ENCODE data around the gene BCL7C.

Gene BCL7C

DNA sequence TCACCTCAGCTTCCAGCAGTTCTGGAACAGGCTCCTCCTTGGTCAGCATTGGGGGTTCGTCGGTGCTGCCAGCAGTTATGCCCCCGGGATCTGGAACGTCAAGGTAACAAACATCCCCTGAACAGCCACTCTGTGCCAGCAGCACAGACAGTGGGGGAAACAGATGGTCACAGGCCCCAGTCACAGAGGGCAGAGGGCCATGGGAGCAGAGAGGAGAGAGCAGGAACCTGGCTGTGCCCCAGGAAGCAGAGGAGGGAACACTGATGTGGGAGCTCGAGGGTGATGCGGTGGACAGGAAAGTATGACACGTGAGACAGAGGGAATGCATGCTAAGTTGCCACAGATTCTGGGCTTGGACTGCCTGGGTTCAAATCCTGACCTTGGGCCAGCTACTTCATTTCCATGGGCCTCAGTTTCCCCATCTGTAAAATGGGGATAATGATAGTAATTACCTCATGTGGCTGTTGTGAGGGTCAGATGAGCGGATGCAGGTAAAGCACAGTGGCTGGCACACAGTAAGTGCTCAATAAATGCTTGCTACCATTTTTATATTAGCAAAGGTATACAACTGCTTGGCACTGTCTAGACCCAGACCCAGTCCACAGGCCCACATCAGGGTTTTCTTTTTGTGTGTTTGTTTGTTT lies 4.9 kb downstream of the BCL7C start:
- TF ChIP-seq, protein P1, sequence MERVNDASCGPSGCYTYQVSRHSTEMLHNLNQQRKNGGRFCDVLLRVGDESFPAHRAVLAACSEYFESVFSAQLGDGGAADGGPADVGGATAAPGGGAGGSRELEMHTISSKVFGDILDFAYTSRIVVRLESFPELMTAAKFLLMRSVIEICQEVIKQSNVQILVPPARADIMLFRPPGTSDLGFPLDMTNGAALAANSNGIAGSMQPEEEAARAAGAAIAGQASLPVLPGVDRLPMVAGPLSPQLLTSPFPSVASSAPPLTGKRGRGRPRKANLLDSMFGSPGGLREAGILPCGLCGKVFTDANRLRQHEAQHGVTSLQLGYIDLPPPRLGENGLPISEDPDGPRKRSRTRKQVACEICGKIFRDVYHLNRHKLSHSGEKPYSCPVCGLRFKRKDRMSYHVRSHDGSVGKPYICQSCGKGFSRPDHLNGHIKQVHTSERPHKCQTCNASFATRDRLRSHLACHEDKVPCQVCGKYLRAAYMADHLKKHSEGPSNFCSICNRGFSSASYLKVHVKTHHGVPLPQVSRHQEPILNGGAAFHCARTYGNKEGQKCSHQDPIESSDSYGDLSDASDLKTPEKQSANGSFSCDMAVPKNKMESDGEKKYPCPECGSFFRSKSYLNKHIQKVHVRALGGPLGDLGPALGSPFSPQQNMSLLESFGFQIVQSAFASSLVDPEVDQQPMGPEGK (CRISPR knock-in tag; IDR thresholded peaks at IDR 0.05; ENCODE audit: borderline replicate concordance), result no peak
- TF ChIP-seq ZFP30 (CRISPR knock-in tag; IDR thresholded peaks at IDR 0.05) (no peak), PPARA (CRISPR knock-in tag; IDR thresholded peaks at IDR 0.05; ENCODE audit: borderline replicate concordance) (no peak), SNAI2 (CRISPR knock-in tag; IDR thresholded peaks at IDR 0.05) (no peak), ARNTL (CRISPR knock-in tag; IDR thresholded peaks at IDR 0.05; ENCODE audit: borderline replicate concordance, low read depth) (no peak), CSDC2 (CRISPR knock-in tag; IDR thresholded peaks at IDR 0.05) (no peak), BACH2 (CRISPR knock-in tag; IDR thresholded peaks at IDR 0.05; ENCODE audit: borderline replicate concordance) (no peak), TOX (CRISPR knock-in tag; IDR thresholded peaks at IDR 0.05; ENCODE audit: borderline replicate concordance) (no peak), ISL1 (CRISPR knock-in tag; IDR thresholded peaks at IDR 0.05) (no peak), ZNF70 (CRISPR knock-in tag; IDR thresholded peaks at IDR 0.05) (no peak), OSR1 (CRISPR knock-in tag; IDR thresholded peaks at IDR 0.05) (no peak), TCF4 (CRISPR knock-in tag; IDR thresholded peaks at IDR 0.05; ENCODE audit: borderline replicate concordance) (no peak), ZC3H10 (CRISPR knock-in tag; IDR thresholded peaks at IDR 0.05) (no peak), GLIS3 (CRISPR knock-in tag; IDR thresholded peaks at IDR 0.05) (no peak), ESRRG (CRISPR knock-in tag; IDR thresholded peaks at IDR 0.05) (no peak), ZNF8 (CRISPR knock-in tag; IDR thresholded peaks at IDR 0.05) (no peak)
- TF ChIP-seq, protein P2, sequence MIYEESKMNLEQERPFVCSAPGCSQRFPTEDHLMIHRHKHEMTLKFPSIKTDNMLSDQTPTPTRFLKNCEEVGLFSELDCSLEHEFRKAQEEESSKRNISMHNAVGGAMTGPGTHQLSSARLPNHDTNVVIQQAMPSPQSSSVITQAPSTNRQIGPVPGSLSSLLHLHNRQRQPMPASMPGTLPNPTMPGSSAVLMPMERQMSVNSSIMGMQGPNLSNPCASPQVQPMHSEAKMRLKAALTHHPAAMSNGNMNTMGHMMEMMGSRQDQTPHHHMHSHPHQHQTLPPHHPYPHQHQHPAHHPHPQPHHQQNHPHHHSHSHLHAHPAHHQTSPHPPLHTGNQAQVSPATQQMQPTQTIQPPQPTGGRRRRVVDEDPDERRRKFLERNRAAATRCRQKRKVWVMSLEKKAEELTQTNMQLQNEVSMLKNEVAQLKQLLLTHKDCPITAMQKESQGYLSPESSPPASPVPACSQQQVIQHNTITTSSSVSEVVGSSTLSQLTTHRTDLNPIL (CRISPR knock-in tag; IDR thresholded peaks at IDR 0.05; ENCODE audit: low read depth), result no peak
- TF ChIP-seq, protein P3, sequence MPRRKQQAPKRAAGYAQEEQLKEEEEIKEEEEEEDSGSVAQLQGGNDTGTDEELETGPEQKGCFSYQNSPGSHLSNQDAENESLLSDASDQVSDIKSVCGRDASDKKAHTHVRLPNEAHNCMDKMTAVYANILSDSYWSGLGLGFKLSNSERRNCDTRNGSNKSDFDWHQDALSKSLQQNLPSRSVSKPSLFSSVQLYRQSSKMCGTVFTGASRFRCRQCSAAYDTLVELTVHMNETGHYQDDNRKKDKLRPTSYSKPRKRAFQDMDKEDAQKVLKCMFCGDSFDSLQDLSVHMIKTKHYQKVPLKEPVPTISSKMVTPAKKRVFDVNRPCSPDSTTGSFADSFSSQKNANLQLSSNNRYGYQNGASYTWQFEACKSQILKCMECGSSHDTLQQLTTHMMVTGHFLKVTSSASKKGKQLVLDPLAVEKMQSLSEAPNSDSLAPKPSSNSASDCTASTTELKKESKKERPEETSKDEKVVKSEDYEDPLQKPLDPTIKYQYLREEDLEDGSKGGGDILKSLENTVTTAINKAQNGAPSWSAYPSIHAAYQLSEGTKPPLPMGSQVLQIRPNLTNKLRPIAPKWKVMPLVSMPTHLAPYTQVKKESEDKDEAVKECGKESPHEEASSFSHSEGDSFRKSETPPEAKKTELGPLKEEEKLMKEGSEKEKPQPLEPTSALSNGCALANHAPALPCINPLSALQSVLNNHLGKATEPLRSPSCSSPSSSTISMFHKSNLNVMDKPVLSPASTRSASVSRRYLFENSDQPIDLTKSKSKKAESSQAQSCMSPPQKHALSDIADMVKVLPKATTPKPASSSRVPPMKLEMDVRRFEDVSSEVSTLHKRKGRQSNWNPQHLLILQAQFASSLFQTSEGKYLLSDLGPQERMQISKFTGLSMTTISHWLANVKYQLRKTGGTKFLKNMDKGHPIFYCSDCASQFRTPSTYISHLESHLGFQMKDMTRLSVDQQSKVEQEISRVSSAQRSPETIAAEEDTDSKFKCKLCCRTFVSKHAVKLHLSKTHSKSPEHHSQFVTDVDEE (CRISPR knock-in tag; IDR thresholded peaks at IDR 0.05), result no peak
- TF ChIP-seq, protein P4, sequence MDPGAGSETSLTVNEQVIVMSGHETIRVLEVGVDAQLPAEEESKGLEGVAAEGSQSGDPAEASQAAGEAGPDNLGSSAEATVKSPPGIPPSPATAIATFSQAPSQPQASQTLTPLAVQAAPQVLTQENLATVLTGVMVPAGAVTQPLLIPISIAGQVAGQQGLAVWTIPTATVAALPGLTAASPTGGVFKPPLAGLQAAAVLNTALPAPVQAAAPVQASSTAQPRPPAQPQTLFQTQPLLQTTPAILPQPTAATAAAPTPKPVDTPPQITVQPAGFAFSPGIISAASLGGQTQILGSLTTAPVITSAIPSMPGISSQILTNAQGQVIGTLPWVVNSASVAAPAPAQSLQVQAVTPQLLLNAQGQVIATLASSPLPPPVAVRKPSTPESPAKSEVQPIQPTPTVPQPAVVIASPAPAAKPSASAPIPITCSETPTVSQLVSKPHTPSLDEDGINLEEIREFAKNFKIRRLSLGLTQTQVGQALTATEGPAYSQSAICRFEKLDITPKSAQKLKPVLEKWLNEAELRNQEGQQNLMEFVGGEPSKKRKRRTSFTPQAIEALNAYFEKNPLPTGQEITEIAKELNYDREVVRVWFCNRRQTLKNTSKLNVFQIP (CRISPR knock-in tag; IDR thresholded peaks at IDR 0.05; ENCODE audit: borderline replicate concordance, low read depth), result no peak
- TF ChIP-seq, protein P5, sequence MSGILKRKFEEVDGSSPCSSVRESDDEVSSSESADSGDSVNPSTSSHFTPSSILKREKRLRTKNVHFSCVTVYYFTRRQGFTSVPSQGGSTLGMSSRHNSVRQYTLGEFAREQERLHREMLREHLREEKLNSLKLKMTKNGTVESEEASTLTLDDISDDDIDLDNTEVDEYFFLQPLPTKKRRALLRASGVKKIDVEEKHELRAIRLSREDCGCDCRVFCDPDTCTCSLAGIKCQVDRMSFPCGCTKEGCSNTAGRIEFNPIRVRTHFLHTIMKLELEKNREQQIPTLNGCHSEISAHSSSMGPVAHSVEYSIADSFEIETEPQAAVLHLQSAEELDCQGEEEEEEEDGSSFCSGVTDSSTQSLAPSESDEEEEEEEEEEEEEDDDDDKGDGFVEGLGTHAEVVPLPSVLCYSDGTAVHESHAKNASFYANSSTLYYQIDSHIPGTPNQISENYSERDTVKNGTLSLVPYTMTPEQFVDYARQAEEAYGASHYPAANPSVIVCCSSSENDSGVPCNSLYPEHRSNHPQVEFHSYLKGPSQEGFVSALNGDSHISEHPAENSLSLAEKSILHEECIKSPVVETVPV (CRISPR knock-in tag; IDR thresholded peaks at IDR 0.05), result no peak
- ATAC-seq, result no peak

DNA sequence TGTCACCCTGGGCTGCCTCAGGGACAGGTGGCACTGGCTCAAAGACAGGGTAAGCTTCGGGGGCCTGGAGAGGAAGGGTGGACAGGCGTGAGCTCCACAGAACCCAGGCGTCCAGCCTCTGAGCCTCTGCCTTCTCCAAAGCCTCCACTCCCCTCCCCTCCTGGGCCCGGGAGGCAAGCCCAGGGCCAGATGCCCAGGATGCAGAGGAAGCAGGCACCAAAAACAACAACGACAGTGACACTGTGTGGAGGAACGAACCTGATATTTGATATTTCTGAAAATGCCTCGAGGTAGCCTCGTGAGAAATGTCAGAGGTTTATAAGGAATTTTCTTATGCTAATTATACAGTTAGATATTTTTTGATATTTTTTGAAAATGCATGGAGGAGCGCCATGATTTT lies 6.0 kb downstream of the BCL7C start:
- TF ChIP-seq, protein P2 (CRISPR knock-in tag; IDR thresholded peaks at IDR 0.05; ENCODE audit: low read depth), result no peak
- ATAC-seq, result no peak

DNA sequence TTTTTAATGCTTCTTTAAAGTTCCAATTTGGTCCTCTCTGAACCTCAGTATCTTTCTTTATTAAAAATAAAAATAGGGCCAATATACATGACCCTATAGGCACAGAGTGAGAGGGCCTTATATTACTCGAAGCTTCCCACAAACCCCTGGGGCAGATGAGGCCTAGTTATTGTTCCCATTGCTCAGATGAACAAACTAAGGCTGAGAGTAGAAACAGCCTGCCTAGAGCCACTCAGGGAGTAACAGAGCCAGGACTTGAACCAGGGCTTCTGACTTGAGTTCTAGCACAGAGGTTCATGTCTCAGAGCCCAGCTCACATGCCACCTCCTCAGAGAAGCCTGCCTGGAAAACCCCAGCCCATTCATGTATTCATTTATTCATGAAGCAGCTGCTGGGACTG lies 7.7 kb downstream of the BCL7C start:
- ATAC-seq, result no peak
- TF ChIP-seq ZNF8 (CRISPR knock-in tag; IDR thresholded peaks at IDR 0.05), result no peak
- TF ChIP-seq, protein P2 (CRISPR knock-in tag; IDR thresholded peaks at IDR 0.05; ENCODE audit: low read depth), result no peak
- TF ChIP-seq TOX (CRISPR knock-in tag; IDR thresholded peaks at IDR 0.05; ENCODE audit: borderline replicate concordance), result no peak
- TF ChIP-seq, protein P1 (CRISPR knock-in tag; IDR thresholded peaks at IDR 0.05; ENCODE audit: borderline replicate concordance), result no peak
- TF ChIP-seq, protein P5 (CRISPR knock-in tag; IDR thresholded peaks at IDR 0.05), result no peak
- no peak for TF ChIP-seq ZFP3 (CRISPR knock-in tag; IDR thresholded peaks at IDR 0.05)
- TF ChIP-seq TCF4 (CRISPR knock-in tag; IDR thresholded peaks at IDR 0.05; ENCODE audit: borderline replicate concordance), result no peak
- no peak for TF ChIP-seq ESRRG (CRISPR knock-in tag; IDR thresholded peaks at IDR 0.05)
- TF ChIP-seq OSR1 (CRISPR knock-in tag; IDR thresholded peaks at IDR 0.05), result no peak
- no peak for TF ChIP-seq ZNF70 (CRISPR knock-in tag; IDR thresholded peaks at IDR 0.05)
- no peak for TF ChIP-seq ARNTL (CRISPR knock-in tag; IDR thresholded peaks at IDR 0.05; ENCODE audit: borderline replicate concordance, low read depth)
- TF ChIP-seq SNAI2 (CRISPR knock-in tag; IDR thresholded peaks at IDR 0.05), result no peak
